HTERT RPE-1 (cell line): ENCODE results near the gene CDR2L.
"Not testable (repeated sequence)": the region's sequence is repeated elsewhere in the genome, so short reads cannot be mapped to it uniquely, and the experiment has no call there.

Experiments
- in situ Hi-C: fragments of 300-500 bp; cut with MboI; formaldehyde crosslinking; loops from 4 replicates; pipeline ENCODE4 v1.14.3; 2020; ENCODE audit warnings: low sequenced_read_pairs

CDR2L gene

DNA sequence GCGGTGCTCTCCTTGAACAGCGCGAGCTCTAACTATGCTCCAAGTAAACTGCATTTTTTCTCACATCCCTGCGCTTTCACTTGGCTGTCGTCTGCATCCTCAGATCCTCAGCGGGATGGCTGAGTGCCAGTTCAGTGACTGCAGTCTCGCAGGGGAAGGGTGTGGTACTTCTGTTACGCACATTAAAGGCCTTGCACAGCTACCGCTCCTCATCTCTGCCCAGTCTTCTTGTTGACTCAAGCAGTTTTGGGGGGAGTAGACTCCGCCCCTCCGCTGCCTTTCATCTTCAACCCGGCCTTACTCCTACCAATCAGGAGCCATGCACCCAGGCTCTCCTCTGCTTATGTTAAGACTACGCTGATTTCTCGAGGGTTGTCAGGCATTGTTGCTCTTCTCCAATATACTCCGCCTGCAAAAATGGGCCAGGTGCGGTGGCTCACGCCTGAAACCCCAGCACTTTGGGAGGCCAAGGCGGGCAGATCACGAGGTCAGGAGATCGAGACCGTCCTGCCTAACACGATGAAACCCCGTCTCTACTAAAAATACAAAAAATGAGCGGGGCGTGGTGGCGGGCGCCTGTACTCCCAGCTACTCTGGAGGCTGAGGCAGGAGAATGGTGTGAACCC, 49.3 kb downstream of the CDR2L start:
- in situ Hi-C loops = no loop called here

GRCh38 chr17:75039238-75039637, 51.8 kb downstream of the CDR2L start:
- in situ Hi-C loops = no loop called here

DNA sequence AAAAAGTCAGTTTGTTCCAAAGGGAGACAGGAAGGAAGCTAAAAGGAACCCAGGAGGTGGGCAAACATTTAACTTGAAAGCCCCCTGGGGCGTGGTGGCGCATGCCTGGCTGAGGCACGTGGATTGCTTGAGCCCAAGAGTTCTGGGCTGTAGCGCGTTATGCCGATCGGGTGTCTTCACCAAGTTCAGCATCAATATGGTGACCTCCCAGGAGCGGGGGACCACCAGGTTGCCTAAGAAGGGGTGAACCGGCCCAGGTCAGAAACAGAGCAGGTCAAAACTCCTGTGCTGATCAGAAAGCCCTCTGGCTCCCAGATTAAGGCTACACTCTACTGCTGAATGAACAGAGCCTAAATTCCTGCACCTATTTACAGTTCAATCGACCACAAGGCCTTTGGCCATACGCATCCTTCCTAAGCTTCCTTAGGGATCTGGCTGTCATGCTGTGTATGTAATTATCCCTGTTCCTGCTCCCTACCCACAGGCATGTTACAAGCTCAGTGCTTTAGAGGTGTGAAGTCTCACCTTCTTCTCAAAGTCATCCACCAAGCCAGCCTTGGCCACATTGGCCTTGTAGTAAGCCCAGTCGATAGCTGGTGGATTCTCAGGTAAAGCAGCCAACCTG, 54.3 kb downstream of the CDR2L start:
- in situ Hi-C loops = no loop called here

GRCh38 chr17:75043789-75044188, 56.4 kb downstream of the CDR2L start:
- in situ Hi-C loops = not testable (repeated sequence)

- in situ Hi-C loops = no loop called here
Measured at GRCh38 chr17:75044716-75045115, 57.3 kb downstream of the CDR2L start.

DNA sequence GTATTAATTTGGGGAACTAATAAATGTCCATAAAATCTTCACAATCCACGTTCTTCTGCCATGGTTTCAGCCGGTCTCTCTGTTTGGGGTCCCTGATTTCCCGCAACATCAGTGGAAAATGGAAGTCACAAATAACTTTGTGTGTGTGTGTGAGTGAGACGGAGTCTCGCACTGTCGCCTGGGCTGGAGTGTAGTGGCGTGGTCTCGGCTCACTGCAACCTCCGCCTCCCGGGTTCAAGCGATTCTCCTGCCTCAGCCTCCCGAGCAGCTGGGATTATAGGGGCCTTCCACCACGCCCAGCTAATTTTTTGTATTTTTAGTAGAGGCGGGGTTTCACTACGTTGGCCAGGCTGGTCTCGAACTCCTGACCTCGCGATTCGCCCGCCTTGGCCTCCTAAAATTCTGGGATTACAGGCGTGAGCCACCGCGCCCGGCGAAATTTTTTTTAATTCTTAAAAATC, 58.5 kb downstream of the CDR2L start:
- in situ Hi-C loops = not testable (repeated sequence)

DNA sequence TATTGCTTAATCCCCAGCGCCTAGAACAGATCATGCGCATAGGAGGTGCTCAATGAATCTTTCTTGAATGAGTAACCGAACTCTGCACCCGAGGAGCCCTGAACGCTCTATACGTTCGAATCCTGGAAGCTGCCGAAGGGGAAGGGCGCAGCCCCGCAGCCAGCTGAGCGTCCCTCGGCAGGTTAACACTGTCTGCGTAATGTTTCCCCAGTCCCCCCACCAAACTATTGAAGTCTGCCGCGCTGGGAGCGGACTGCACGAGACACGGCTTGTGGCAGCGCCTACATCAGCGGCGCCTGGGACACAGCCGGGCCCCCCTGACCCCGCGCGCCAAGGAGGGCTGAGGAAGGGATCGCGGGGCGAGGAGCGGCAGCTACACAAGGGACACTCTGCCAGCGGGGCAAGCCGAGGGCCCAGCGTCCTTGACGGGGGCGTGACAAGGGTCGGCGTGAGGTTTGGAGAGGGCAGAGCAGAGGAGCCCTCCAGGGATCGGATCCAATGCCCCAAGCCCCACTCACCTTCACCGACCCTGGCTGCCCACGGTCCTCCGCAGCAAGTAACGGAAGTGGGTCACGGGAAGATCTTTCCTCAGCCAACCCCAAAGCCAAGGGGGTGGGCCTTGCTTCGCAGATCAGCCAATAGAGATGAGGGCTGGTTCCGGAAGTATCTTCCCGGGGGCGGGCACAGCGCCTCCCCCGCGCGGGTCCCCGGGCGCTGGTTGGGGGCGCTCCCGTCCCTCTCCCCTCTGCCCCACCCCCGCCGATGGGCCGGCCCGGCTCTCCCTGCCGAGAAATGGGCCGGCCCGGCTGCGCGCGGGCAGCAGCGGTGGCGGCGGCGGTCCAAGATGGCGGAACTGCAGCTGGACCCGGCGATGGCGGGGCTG, 59.2 kb downstream of the CDR2L start, which contains the start of the genes ATP5PD and KCTD2:
ATP5PD (minus strand) TSS at position 563 of the 883 bp plus-strand sequence. CDS start 4,319 bp downstream, outside the sequence.
KCTD2 (plus strand) TSS at position 819 of the 883 bp plus-strand sequence; CDS start at position 845, 26 bp downstream.
- in situ Hi-C loops = no loop called here

DNA sequence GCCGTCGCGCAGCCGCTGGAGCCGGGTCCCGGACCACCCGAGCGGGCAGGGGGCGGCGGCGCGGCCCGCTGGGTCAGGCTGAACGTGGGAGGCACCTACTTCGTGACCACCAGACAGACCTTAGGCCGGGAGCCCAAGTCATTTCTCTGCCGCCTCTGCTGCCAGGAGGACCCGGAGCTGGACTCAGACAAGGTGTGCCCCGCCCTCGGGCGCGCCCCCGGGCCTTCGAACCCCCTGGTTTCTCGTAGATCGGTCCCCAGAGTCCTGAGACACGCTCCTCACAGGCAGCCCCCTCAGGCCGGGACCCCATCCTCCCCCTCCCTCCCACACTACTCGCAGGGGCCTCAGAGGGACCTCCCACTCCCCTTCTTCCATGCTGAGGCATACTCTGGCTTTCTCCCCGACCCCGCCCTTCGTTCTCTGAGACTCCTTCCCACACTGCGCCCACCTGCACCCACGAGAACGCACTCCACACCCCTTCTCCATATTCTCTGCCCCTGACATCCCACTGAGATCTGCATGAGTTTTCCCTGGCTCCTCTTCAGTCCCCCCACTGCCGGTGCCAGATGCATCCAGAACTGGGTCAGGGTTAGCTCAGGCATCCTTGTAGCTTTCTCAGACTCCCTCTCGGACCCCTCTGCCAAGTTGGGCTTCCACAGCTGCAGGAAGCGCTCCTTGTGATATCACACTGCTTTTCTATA, 60.1 kb downstream of the CDR2L start:
- in situ Hi-C loops = no loop called here

DNA sequence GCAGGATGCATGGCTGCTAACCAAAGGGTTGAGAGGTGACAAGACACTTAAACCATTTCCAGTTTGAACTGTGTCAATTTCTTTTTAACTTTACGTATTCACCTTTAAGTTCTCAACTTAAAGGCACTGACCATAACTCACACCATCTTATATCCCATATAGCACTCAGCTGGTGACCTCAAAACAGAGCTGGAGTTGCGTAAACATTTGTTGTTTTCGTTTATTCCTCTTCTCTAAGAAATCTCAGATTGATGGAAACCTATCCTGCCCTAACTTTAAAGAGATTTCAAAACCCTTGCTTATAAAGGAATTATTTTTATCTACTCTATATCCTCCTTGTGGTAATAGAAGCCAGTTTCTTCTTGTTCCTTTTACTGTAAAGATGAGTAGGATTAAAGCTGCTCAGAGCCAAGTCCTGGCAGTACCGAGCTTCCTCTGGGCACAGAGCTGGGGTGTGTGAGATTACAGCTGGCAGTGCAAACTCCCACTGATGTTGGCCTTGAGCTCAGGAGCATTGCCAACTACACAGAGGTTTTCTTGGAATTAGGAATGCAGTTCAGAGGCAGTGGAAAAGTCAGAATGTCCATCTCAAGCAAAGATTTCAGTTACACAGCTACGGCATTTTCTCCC, 60.9 kb downstream of the CDR2L start:
- in situ Hi-C loops = no loop called here

GRCh38 chr17:75049057-75049456, 61.6 kb downstream of the CDR2L start:
- in situ Hi-C loops = no loop called here

GRCh38 chr17:75049706-75050105, 62.3 kb downstream of the CDR2L start:
- in situ Hi-C loops = no loop called here

DNA sequence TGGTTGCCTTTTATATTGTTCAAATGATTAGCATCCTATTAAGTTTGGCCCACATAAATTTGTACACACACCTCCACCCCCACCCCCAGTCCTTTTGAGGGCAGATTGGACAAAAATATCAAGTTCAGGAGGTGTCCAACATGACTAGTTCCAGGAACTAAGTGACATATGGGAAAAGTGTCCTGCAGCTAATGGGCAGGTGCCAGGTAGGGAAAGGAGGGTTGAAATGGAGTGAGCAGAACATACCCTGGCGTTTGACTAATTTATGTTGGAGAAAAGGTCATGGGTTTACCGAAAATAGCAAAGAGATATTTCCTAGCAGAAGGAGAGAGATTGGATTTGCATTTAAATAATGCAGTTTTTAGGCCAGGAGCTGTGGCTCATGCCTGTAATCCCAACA, 64.5 kb downstream of the CDR2L start:
- in situ Hi-C loops = no loop called here
